Right lobe of liver (tissue), 6 donors: ENCODE data around the gene MAGEA6. TPM values are rescaled to one million over a fixed set of nuclear protein-coding genes. Genes with fewer than 3 reads are reported as not detected.
A peak's percentile ranks its signal among the peaks of the same experiment; 100 is the strongest.
"Not testable (repeated sequence)": the region's sequence is repeated elsewhere in the genome, so short reads cannot be mapped to it uniquely, and the experiment has no call there.

Experiments
- ATAC-seq, 4 donors: fragments of 200-7000 bp; cut with Tn5 transposase; one replicate each; pipeline ENCODE4 v1.9.1; 2020; ENCODE audit warnings: mild to moderate bottlenecking in 4 of 4, moderate library complexity in 4 of 4
- DNase-seq, 3 donors: peaks; one replicate each; pipeline ENCODE4 v3.0.0-alpha.2; 2020
- H3K27ac ChIP-seq, 3 donors: fragments of 200-600 bp; one replicate each; pipeline ENCODE4 v1.8.0; 2022
- H3K27me3 ChIP-seq, 2 donors: fragments of 200-600 bp; one replicate each; pipeline ENCODE4 v1.8.0; 2022
- H3K36me3 ChIP-seq, 4 donors: fragments of 200-600 bp; sonication (generic) in 1 of 4; one replicate each; pipeline versions ENCODE4 v1.5.1 to v1.8.0; 2017 to 2022; ENCODE audit warnings: control low read depth in 1 of 4
- H3K4me1 ChIP-seq, 4 donors: fragments of 200-600 bp; sonication (generic) in 1 of 4; one replicate each; pipeline versions ENCODE4 v1.5.1 to v1.8.0; 2017 to 2022; ENCODE audit warnings: control low read depth in 1 of 4
- H3K4me3 ChIP-seq, 3 donors: fragments of 200-600 bp; one replicate each; pipeline ENCODE4 v1.8.0; 2022
- H3K9me3 ChIP-seq, 4 donors: fragments of 200-600 bp; sonication (generic) in 1 of 4; one replicate each; pipeline versions ENCODE4 v1.5.1 to v1.8.0; 2017 to 2022; ENCODE audit warnings: control low read depth in 1 of 4
- POLR2A ChIP-seq: fragments of 450-650 bp; IDR thresholded peaks from one replicate; pipeline ENCODE4 v1.6.1; 2017; ENCODE audit warnings: antibody characterized with exemption, mild to moderate bottlenecking
- WGBS: methylation state at CpG from one replicate; pipeline ENCODE4 v1.1.6; 2018; ENCODE audit warnings: low coverage, low lambda C conversion rate; ENCODE audit not compliant: insufficient coverage; ENCODE audit errors: missing lambda C conversion rate; 5-methylcytosine and 5-hydroxymethylcytosine counted together
- intact Hi-C, 2 donors: fragments of 100-400 bp; cut with DNase I; formaldehyde crosslinking; loops; one replicate each; pipeline versions ENCODE4 v1.11.2 to v1.14.1; 2022
- total RNA-seq, 6 experiments: library from RNA; depleted of rRNA in 2 of 6; stranded (reverse); fragments of >200 nt in 2 of 6; fragmentation: NEBNext Ultra II Directional in 3 of 6; extraction: Animal tissue kit (Norgen Biotek cat#: 25700) in 3 of 6; gene quantifications; one replicate each; pipeline versions ENCODE4 v1.1.0 to v1.2.4, GENCODE V29; 2016 to 2023
- TF ChIP-seq, protein P1 (sequence below), 4 donors: fragments of 200-600 bp in 3 of 4; fragments of 450-650 bp in 1 of 4; IDR thresholded peaks; one replicate each; pipeline versions ENCODE4 v1.5.1 to v1.8.0; 2016 to 2022; ENCODE audit warnings: antibody characterized with exemption in 4 of 4, mild to moderate bottlenecking in 2 of 4
- donor health status: DM: no; HTN: yes; CAD: no.
- donor health status: DM: no; HTN: no; CAD: no.
- donor health status: DM: no; HTN: no; CAD: no.
- donor health status: DM: no; HTN: yes; CAD: no.
- donor health status: DM: no; HTN: yes; CAD: no.

MAGEA6 gene
- total RNA-seq, 6 experiments from 2014 or later: not detected

DNA sequence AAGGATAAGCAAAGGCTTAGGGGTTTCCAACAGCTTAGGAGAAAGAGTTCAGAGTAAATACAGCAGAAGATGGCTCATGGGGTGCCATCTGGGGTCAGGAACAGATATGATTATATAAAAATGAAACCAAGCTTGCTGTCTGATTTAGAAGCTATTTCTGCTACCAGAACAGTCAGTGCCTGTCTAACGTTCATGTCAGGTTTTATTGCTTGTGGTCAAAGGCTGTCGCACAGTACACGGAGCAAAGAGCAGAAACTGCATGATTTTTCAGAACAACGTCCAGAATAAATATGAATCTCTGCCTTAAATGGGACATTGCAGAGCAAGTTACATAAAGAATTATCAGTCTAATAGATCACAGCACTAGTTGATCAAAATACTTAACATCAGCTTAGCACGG lies 43.7 kb upstream of the MAGEA6 start:
- TF ChIP-seq POLR2A: no peak
- TF ChIP-seq, protein P1, sequence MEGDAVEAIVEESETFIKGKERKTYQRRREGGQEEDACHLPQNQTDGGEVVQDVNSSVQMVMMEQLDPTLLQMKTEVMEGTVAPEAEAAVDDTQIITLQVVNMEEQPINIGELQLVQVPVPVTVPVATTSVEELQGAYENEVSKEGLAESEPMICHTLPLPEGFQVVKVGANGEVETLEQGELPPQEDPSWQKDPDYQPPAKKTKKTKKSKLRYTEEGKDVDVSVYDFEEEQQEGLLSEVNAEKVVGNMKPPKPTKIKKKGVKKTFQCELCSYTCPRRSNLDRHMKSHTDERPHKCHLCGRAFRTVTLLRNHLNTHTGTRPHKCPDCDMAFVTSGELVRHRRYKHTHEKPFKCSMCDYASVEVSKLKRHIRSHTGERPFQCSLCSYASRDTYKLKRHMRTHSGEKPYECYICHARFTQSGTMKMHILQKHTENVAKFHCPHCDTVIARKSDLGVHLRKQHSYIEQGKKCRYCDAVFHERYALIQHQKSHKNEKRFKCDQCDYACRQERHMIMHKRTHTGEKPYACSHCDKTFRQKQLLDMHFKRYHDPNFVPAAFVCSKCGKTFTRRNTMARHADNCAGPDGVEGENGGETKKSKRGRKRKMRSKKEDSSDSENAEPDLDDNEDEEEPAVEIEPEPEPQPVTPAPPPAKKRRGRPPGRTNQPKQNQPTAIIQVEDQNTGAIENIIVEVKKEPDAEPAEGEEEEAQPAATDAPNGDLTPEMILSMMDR (IDR thresholded peaks at IDR 0.05): no peak
- H3K4me1 ChIP-seq: no peaks in the 10 kb centered on the region
- no peak overlapping the region for H3K4me3 ChIP-seq
- DNase-seq (no peak), ATAC-seq (peak in 1 of 4 donors; percentile 60)
- H3K27ac ChIP-seq: no peak overlapping the region
- intact Hi-C loops: no loop called here
- no peaks in the 10 kb centered on the region for H3K27me3 ChIP-seq
- no peaks in the 10 kb centered on the region for H3K9me3 ChIP-seq
- no peaks in the 10 kb centered on the region for H3K36me3 ChIP-seq
- 27% methylated on average over 5 of the region's 5 CpGs for WGBS

DNA sequence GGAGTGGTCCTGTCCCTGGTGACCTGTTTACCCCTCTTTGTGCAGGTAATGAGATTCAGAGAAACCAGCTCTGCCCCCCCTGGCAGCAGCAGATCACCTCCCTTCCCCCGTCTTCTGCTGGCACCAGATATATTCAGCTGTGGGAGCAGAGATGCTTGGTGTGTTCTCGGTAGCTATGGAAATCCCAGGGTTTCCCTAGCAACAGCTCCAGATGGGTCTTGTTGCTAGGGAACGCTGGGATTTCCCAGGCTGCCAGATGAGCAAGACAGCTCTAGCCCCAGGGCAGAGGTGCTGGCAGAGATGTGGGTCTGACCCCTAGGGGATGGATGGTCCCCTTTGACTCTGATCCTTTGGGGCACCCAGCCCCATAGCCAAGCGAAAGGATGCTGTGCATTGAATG lies 40.9 kb upstream of the MAGEA6 start:
- Histone ChIP-seq H3K27ac (no peak overlapping the region), H3K4me3 (no peak overlapping the region), H3K9me3 (no peaks in the 10 kb centered on the region), H3K4me1 (no peaks in the 10 kb centered on the region), H3K27me3 (no peaks in the 10 kb centered on the region), H3K36me3 (no peaks in the 10 kb centered on the region)
- TF ChIP-seq POLR2A: no peak
- TF ChIP-seq, protein P1 (IDR thresholded peaks at IDR 0.05): no peak
- no peak for ATAC-seq
- intact Hi-C loops: no loop called here
- WGBS: 54% methylated on average over 2 of the region's 4 CpGs
- DNase-seq: no peak

DNA sequence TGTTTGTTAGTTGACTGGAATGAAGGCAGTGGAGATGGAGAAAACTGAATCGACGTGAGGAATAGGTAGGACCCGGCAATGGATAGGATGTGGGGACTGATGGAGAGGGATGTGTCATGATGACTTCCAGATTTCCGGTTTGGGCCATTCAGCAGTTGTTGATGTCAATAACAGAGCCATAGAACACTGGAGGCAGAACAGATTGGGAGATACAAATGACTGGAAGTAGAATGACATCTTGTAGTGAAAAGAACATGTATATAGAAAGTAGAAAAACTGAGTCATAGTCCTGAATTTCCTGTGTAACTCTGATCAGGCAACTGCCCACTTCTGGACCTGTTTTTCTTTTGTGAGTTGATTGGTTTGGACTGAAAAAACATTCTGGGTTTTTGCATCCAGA lies 36.5 kb upstream of the MAGEA6 start:
- H3K27me3 ChIP-seq: peaks cover 0 to 8% of the 10 kb centered on the region in 2 donors
- H3K27ac ChIP-seq: no peak overlapping the region
- DNase-seq (no peak), ATAC-seq (no peak)
- TF ChIP-seq, protein P1 (IDR thresholded peaks at IDR 0.05): no peak
- no peak for TF ChIP-seq POLR2A
- no peaks in the 10 kb centered on the region for H3K9me3 ChIP-seq
- no peak overlapping the region for H3K4me3 ChIP-seq
- H3K36me3 ChIP-seq: no peaks in the 10 kb centered on the region
- H3K4me1 ChIP-seq: no peaks in the 10 kb centered on the region
- 73% methylated on average over 4 of the region's 4 CpGs for WGBS
- intact Hi-C loops: no loop called here

DNA sequence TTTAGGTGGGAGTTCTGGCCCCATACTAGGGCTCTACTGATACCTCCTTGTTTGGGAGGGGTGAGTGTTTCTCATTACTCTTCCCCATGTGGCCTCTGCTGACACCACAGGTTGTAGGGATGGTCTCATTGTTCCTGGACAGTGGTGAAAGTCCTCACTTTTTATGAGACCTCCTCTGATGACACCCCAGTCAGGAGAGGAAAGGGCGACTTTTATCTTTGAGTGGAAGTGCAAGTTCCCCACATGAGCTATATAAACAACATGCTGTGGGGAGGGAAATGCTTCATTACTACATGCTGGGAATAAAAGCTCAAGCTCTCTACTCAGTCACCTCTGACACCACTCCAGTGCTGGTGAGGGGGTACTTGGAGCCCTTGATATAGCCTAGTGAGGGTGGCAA lies 29.5 kb upstream of the MAGEA6 start:
- WGBS: 75% methylated on average over 1 of the region's 1 CpG
- H3K27ac ChIP-seq: no peak overlapping the region
- no peak for ATAC-seq
- DNase-seq: no peak
- no peaks in the 10 kb centered on the region for H3K4me1 ChIP-seq
- H3K36me3 ChIP-seq: no peaks in the 10 kb centered on the region
- peaks cover 0 to under 1% of the 10 kb centered on the region in 2 donors for H3K27me3 ChIP-seq
- intact Hi-C loops: no loop called here
- no peaks in the 10 kb centered on the region for H3K9me3 ChIP-seq
- no peak overlapping the region for H3K4me3 ChIP-seq
- TF ChIP-seq POLR2A: no peak
- TF ChIP-seq, protein P1 (IDR thresholded peaks at IDR 0.05): no peak

DNA sequence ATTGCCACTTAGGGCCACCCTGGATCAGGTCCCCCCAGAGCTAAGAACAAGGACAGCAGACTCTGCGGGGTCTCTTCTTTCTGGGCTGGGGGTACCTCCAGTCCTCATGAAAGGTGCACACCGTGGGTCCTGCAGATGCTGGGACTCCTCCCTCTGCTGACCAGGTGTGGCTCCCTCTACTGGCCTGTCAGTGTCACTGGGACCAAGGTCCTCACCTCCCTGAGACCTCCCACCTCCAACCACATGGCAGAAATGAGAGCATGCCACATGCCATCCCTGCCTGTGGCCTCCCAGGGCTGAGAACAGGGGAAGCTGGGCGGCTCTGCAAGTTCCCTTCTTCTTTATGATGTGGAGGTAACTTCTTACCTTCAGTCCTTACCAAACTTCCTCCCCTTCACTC lies 17.6 kb upstream of the MAGEA6 start:
- H3K9me3 ChIP-seq, H3K27ac ChIP-seq, H3K36me3 ChIP-seq, H3K4me1 ChIP-seq, H3K27me3 ChIP-seq, intact Hi-C loops, H3K4me3 ChIP-seq, DNase-seq: not testable (repeated sequence)
- peak; percentile 60 to 82 (median 66) for ATAC-seq
- no CpG with 5 or more reads among the region's 3 CpGs for WGBS

DNA sequence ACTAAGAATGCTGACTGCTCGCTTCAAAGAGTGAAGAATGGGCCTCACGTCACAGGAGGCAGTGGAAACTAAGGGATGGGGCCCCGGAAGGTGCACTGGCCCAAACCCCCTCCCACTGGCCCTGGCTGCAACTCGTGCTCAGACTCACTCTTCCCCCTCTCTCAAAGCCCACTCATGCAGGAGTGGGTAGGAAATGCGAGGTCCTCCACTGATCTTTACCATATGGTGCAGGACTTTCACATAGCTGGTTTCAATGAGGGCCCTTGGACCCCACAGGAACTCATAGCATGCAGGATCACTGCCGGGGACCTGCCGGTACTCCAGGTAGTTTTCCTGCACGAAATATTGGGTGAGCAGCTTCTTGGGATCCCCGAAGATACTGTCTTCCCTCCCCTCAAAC lies 2.9 kb downstream of the MAGEA6 start:
- ATAC-seq, H3K9me3 ChIP-seq, DNase-seq, H3K4me1 ChIP-seq, H3K4me3 ChIP-seq, H3K36me3 ChIP-seq, H3K27ac ChIP-seq, intact Hi-C loops, H3K27me3 ChIP-seq: not testable (repeated sequence)
- WGBS: 34% methylated on average over 6 of the region's 9 CpGs

DNA sequence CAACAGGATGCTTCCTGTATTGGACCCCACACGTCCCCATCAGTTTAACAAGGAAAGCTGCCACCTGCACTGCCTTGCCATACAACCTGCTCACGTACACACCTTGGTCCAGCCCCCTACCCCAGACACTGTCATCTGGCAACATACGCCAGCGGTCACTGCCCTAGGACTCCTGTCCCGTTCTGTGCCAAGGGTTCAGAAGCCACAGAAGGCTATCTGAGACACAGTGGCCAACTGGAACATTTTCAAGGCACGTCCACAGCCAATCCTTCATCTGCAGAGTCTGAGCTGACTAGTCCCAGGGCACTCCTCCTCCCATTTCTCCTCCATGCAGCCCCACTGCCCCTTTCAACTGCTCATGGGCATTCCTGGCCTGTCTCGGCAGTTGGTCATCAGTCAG lies 7.9 kb downstream of the MAGEA6 start:
- H3K27me3 ChIP-seq, H3K4me1 ChIP-seq, H3K9me3 ChIP-seq, intact Hi-C loops, H3K36me3 ChIP-seq, H3K27ac ChIP-seq, H3K4me3 ChIP-seq, DNase-seq: not testable (repeated sequence)
- WGBS: no CpG with 5 or more reads among the region's 7 CpGs
- ATAC-seq: peak; percentile 52 to 90 (median 55)

DNA sequence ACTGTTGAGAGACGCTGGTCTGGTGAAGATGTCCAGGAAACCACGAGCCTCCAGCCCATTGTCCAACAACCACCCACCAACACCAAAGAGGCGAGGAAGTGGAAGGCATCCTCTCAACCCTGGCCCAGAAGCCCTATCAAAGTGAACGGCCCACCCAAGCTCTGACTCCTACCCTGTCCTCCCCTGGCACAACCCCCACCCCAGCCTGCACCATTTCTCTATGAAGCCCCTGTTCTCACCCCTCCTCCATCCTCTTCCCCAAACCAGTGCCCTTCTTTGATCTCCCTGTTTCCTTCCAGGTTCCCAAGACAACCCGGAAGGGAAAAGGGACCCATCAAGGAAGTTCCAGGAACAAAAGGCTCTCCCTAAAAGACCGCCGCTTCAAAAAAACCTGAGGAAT lies 9.9 kb downstream of the MAGEA6 start:
- ATAC-seq, H3K4me1 ChIP-seq, H3K4me3 ChIP-seq, H3K9me3 ChIP-seq, H3K36me3 ChIP-seq, DNase-seq, H3K27me3 ChIP-seq, intact Hi-C loops, H3K27ac ChIP-seq: not testable (repeated sequence)
- no CpG with 5 or more reads among the region's 7 CpGs for WGBS
